Measurements from ENCODE around the gene NOXO1. TPM values are rescaled to one million over a fixed set of nuclear protein-coding genes. Genes with fewer than 3 reads are reported as not detected.

NOXO1 gene
- total RNA-seq, 1 experiment from 2014 or later, result not detected

DNA sequence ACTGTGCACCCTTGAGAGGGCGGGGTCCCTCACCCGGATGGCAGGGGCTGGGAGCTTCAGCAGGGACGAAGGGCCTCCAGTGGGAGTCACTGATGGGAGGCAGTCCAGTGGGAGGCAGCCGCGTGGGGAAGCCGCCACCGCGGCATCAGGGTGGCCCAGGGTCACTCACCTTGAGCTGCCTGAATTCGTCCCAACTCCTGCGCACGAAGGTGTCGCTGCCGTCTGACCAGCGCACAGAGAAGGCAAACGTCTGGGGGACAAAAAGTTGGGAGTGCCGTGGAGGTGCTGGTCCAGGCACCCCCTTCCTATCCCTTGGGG, 540 bp downstream of the NOXO1 start:
- H3K27me3 ChIP-seq (ENCODE audit: low read length), result no peaks in the 10 kb centered on the region
- no peaks in the 10 kb centered on the region for H3K9me3 ChIP-seq (ENCODE audit: low read length)
- no peaks in the 10 kb centered on the region for H3K9me2 ChIP-seq (replicated peaks; ENCODE audit: insufficient read depth, low read length)
- H3K4me1 ChIP-seq (ENCODE audit: low read length), result peaks cover 21% of the 10 kb centered on the region
- H2AFZ ChIP-seq (ENCODE audit: low read length), result no peak overlapping the region
- no peak overlapping the region for H3K9ac ChIP-seq (ENCODE audit: low read length)
- no peaks in the 10 kb centered on the region for H4K20me1 ChIP-seq (ENCODE audit: insufficient read depth, low read depth, low read length)
- no peak overlapping the region for H3K4me3 ChIP-seq (ENCODE audit: low read length)
- peaks cover 2% of the 10 kb centered on the region; the same call in 1 of the 2 replicates for H3K36me3 ChIP-seq (ENCODE audit: insufficient read depth, low read length)
- peaks cover 11% of the 10 kb centered on the region for H3K79me2 ChIP-seq (ENCODE audit: low read length)
- DNase-seq, result no peak
- no peak overlapping the region for H3K4me2 ChIP-seq (ENCODE audit: low read depth, low read length, poor library complexity, severe bottlenecking)
- no peak overlapping the region for H3K27ac ChIP-seq (ENCODE audit: low read length)

- Histone ChIP-seq H4K20me1 (ENCODE audit: insufficient read depth, low read depth, low read length) (no peaks in the 10 kb centered on the region), H3K27ac (ENCODE audit: low read length) (no peak overlapping the region), H3K36me3 (ENCODE audit: insufficient read depth, low read length) (peaks cover 2% of the 10 kb centered on the region; the same call in 1 of the 2 replicates), H3K4me3 (ENCODE audit: low read length) (no peak overlapping the region), H3K9ac (ENCODE audit: low read length) (no peak overlapping the region), H3K27me3 (ENCODE audit: low read length) (no peaks in the 10 kb centered on the region), H3K9me3 (ENCODE audit: low read length) (no peaks in the 10 kb centered on the region), H3K4me1 (ENCODE audit: low read length) (peaks cover 15% of the 10 kb centered on the region), H3K4me2 (ENCODE audit: low read depth, low read length, poor library complexity, severe bottlenecking) (no peak overlapping the region), H3K9me2 (replicated peaks; ENCODE audit: insufficient read depth, low read length) (no peaks in the 10 kb centered on the region), H2AFZ (ENCODE audit: low read length) (no peak overlapping the region), H3K79me2 (ENCODE audit: low read length) (peaks cover 8% of the 10 kb centered on the region)
- DNase-seq, result no peak
These were observed 1.1 kb downstream of the NOXO1 start for GRCh38 chr16:1980030-1980769.

DNA sequence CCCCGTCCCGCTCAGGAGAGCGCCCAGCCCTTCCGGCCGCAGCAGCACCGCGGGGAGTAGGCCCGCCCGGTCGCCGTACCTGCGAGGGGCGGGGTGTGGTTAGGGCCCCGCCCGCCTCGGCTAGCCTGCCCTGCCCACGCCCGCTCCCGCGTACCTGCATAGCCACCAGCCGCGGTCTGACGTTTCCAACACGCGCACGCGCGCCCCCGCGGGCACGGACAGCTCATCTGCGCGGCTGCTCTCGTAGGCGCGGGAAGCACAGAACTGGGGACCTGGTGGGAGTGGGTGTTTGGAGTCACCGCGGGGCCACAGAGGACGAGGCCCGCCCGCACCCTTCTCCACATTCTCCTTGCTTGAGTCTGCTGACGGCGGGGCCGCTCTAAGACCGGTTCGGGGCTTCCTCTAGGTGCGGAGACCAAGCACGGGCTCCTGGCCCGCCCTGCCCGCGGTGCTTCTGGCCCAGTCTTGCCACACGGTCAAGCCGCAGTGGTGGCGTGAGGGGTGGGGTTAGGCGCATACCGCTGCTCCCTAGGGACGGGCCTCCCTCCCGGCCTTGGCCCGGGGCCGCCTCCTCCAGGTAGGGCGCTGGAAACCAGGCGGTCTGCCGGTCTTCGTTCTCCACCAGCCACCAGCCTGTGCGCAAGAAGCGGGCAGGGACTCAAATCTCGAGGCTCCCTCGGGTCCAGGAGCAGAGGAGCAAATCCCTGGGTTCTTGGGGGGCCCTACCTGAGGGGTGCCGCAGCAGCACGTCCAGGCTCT, 1.8 kb downstream of the NOXO1 start:
- Histone ChIP-seq H3K9ac (ENCODE audit: low read length) (no peak overlapping the region), H3K9me2 (replicated peaks; ENCODE audit: insufficient read depth, low read length) (no peaks in the 10 kb centered on the region), H3K79me2 (ENCODE audit: low read length) (peaks cover under 1% of the 10 kb centered on the region), H3K36me3 (ENCODE audit: insufficient read depth, low read length) (peaks cover 2% of the 10 kb centered on the region; the same call in 1 of the 2 replicates), H3K4me2 (ENCODE audit: low read depth, low read length, poor library complexity, severe bottlenecking) (no peak overlapping the region), H4K20me1 (ENCODE audit: insufficient read depth, low read depth, low read length) (no peaks in the 10 kb centered on the region), H3K27me3 (ENCODE audit: low read length) (no peaks in the 10 kb centered on the region), H3K4me3 (ENCODE audit: low read length) (no peak overlapping the region), H3K27ac (ENCODE audit: low read length) (no peak overlapping the region), H3K4me1 (ENCODE audit: low read length) (peaks cover 11% of the 10 kb centered on the region), H2AFZ (ENCODE audit: low read length) (no peak overlapping the region), H3K9me3 (ENCODE audit: low read length) (no peaks in the 10 kb centered on the region)
- DNase-seq, result no peak

DNA sequence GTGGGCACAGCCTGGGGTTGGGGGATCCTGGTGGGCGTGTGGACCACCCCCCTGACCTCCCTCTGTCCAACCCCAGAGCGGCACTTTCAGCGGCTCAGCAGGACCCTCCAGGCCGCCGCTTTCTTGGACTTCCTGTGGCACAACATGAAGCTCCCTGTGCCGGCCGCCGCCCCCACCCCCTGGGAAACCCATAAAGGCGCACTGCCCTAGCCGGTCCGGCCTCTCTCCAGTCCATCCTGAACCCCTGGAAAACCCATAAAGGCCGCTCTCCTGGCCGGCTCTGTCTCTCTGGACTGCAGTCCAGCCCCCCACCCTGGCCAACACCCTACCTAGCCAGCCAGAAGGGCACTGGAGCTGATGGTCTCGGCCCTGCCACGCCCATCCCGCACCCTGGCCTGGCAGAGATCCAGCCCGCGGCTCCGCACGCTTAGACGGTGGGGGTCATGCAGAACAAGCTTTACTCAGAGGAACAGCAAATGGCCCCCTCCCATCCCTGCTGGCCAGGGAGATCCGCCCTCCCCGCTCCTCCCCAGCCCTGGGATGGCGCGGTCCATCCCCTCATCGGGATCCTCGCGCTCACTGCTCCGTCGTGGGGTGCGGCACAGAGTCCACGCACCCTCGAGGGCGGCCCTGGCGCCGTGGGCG, 2.7 kb downstream of the NOXO1 start:
- Histone ChIP-seq H3K4me2 (ENCODE audit: low read depth, low read length, poor library complexity, severe bottlenecking) (no peak overlapping the region), H3K4me3 (ENCODE audit: low read length) (no peak overlapping the region), H4K20me1 (ENCODE audit: insufficient read depth, low read depth, low read length) (no peaks in the 10 kb centered on the region), H3K79me2 (ENCODE audit: low read length) (peaks cover 4% of the 10 kb centered on the region), H3K27me3 (ENCODE audit: low read length) (no peaks in the 10 kb centered on the region), H2AFZ (ENCODE audit: low read length) (no peak overlapping the region), H3K36me3 (ENCODE audit: insufficient read depth, low read length) (peaks cover 2% of the 10 kb centered on the region; the same call in 1 of the 2 replicates), H3K4me1 (ENCODE audit: low read length) (peaks cover 11% of the 10 kb centered on the region), H3K9me3 (ENCODE audit: low read length) (no peaks in the 10 kb centered on the region), H3K27ac (ENCODE audit: low read length) (no peak overlapping the region), H3K9me2 (replicated peaks; ENCODE audit: insufficient read depth, low read length) (no peaks in the 10 kb centered on the region), H3K9ac (ENCODE audit: low read length) (no peak overlapping the region)
- DNase-seq, result no peak

DNA sequence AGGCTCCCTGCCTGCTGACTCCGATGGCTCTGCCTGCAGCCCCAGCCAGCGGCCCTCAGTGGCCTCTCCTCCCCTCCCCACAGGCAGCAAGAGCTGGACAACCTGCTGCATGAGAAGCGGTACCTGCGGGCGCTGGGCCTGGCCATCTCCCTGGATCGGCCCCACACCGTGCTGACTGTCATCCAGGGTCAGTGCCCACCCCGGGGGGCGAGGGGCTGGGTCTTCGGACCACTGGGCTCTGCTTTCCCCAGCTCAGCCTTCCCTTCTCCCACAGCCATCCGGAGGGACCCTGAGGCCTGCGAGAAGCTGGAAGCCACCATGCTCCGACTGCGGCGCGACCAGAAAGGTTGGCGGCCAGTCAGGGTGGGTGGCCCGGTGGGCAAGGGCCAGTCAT, 3.4 kb downstream of the NOXO1 start:
- H3K36me3 ChIP-seq (ENCODE audit: insufficient read depth, low read length), result peaks cover 2% of the 10 kb centered on the region; the same call in 1 of the 2 replicates
- no peaks in the 10 kb centered on the region for H3K9me3 ChIP-seq (ENCODE audit: low read length)
- no peak overlapping the region for H3K4me3 ChIP-seq (ENCODE audit: low read length)
- no peaks in the 10 kb centered on the region for H3K27me3 ChIP-seq (ENCODE audit: low read length)
- no peak overlapping the region for H3K4me2 ChIP-seq (ENCODE audit: low read depth, low read length, poor library complexity, severe bottlenecking)
- no peak for DNase-seq
- no peak overlapping the region for H3K27ac ChIP-seq (ENCODE audit: low read length)
- H3K9me2 ChIP-seq (replicated peaks; ENCODE audit: insufficient read depth, low read length), result no peaks in the 10 kb centered on the region
- no peak overlapping the region for H3K9ac ChIP-seq (ENCODE audit: low read length)
- peaks cover 16% of the 10 kb centered on the region for H3K4me1 ChIP-seq (ENCODE audit: low read length)
- no peak overlapping the region for H2AFZ ChIP-seq (ENCODE audit: low read length)
- H4K20me1 ChIP-seq (ENCODE audit: insufficient read depth, low read depth, low read length), result no peaks in the 10 kb centered on the region; the same call in 1 of the 2 replicates
- peaks cover 11% of the 10 kb centered on the region for H3K79me2 ChIP-seq (ENCODE audit: low read length)

DNA sequence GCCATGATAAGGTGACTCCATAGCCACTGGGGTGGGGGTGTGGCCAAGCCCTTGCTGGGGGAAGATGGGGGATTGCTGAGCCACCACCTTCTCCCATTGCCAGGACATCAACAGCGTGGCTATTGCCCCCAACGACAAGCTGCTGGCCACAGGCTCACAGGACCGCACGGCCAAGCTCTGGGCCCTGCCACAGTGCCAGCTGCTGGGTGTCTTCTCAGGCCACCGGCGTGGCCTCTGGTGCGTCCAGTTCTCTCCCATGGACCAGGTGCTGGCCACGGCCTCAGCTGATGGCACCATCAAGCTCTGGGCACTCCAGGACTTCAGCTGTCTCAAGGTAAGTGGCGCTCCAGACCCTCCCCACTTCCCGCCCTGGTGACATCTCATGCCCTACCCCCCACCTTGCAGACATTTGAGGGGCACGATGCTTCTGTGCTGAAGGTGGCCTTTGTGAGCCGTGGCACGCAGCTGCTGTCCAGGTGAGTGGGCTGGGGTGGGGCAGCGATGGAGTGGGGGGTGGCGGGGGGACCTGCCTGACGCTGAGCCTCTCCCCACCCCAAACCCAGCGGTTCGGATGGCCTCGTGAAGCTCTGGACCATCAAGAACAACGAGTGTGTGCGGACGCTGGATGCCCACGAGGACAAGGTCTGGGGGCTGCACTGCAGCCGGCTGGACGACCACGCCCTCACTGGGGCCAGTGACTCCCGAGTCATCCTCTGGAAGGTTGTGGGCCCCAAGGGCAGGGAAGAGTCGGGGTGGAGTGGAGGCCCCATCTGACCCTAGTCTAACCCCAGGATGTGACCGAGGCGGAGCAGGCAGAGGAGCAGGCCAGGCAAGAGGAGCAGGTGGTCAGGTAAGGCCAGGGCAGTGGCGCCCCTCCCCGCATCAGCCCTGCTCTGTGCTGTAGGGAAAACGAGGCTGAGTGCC, 4.1 kb downstream of the NOXO1 start:
- Histone ChIP-seq H3K9me3 (ENCODE audit: low read length) (no peaks in the 10 kb centered on the region), H3K27me3 (ENCODE audit: low read length) (no peaks in the 10 kb centered on the region), H3K4me2 (ENCODE audit: low read depth, low read length, poor library complexity, severe bottlenecking) (no peak overlapping the region), H3K36me3 (ENCODE audit: insufficient read depth, low read length) (peaks cover 2% of the 10 kb centered on the region; the same call in 1 of the 2 replicates), H2AFZ (ENCODE audit: low read length) (no peak overlapping the region), H3K9me2 (replicated peaks; ENCODE audit: insufficient read depth, low read length) (no peaks in the 10 kb centered on the region), H3K79me2 (ENCODE audit: low read length) (peaks cover 18% of the 10 kb centered on the region), H4K20me1 (ENCODE audit: insufficient read depth, low read depth, low read length) (no peaks in the 10 kb centered on the region; the same call in 1 of the 2 replicates), H3K4me1 (ENCODE audit: low read length) (peaks cover 19% of the 10 kb centered on the region), H3K27ac (ENCODE audit: low read length) (no peak overlapping the region), H3K9ac (ENCODE audit: low read length) (no peak overlapping the region), H3K4me3 (ENCODE audit: low read length) (no peak overlapping the region)
- no peak for DNase-seq

- Histone ChIP-seq H3K79me2 (ENCODE audit: low read length) (peaks cover 25% of the 10 kb centered on the region), H3K36me3 (ENCODE audit: insufficient read depth, low read length) (peaks cover 2% of the 10 kb centered on the region; the same call in 1 of the 2 replicates), H3K4me3 (ENCODE audit: low read length) (no peak overlapping the region), H3K27ac (ENCODE audit: low read length) (no peak overlapping the region), H4K20me1 (ENCODE audit: insufficient read depth, low read depth, low read length) (no peaks in the 10 kb centered on the region; the same call in 1 of the 2 replicates), H3K9me2 (replicated peaks; ENCODE audit: insufficient read depth, low read length) (no peaks in the 10 kb centered on the region), H3K27me3 (ENCODE audit: low read length) (no peaks in the 10 kb centered on the region), H3K4me2 (ENCODE audit: low read depth, low read length, poor library complexity, severe bottlenecking) (no peak overlapping the region), H3K9ac (ENCODE audit: low read length) (no peak overlapping the region), H2AFZ (ENCODE audit: low read length) (no peak overlapping the region), H3K4me1 (ENCODE audit: low read length) (peaks cover 18% of the 10 kb centered on the region), H3K9me3 (ENCODE audit: low read length) (no peaks in the 10 kb centered on the region)
- DNase-seq, result no peak
These were observed 5.1 kb downstream of the NOXO1 start for GRCh38 chr16:1976216-1976520.
